Activated CD4-positive, alpha-beta T cell treated with anti-CD3 and anti-CD28 coated beads, Interleukin-2, Interleukin-6, amounts not matched to agents 100 ng/mL and 50 ng/mL, durations not matched to agents 16 hours and 8 hours (primary cell): ENCODE data around the gene AKAP6.

Experiments used
- DNase-seq: peaks from one replicate; pipeline ENCODE4 v3.0.0-alpha.2; 2020

AKAP6 gene

GRCh38 chr14:32722631-32723183 is 393.6 kb downstream of the AKAP6 start:
- DNase-seq, result no peak

- no peak for DNase-seq
Observed at GRCh38 chr14:32724867-32725471, 395.9 kb downstream of the AKAP6 start.

- no peak for DNase-seq
Observed at GRCh38 chr14:32726516-32726915, 397.4 kb downstream of the AKAP6 start.

- no peak for DNase-seq
Observed at GRCh38 chr14:32727832-32728231, 398.7 kb downstream of the AKAP6 start.

GRCh38 chr14:32728526-32728925 is 399.4 kb downstream of the AKAP6 start:
- DNase-seq, result no peak

- DNase-seq, result no peak
Observed at GRCh38 chr14:32728976-32729375, 399.9 kb downstream of the AKAP6 start.

- DNase-seq, result no peak
Observed at GRCh38 chr14:32731249-32731648, 402.2 kb downstream of the AKAP6 start.

GRCh38 chr14:32733015-32733414 is 403.9 kb downstream of the AKAP6 start:
- DNase-seq, result no peak

GRCh38 chr14:32734261-32734660 is 405.2 kb downstream of the AKAP6 start:
- no peak for DNase-seq

- DNase-seq, result no peak
Observed at GRCh38 chr14:32737621-32738020, 408.5 kb downstream of the AKAP6 start.

- no peak for DNase-seq
Observed at GRCh38 chr14:32738206-32738871, 409.2 kb downstream of the AKAP6 start.

- DNase-seq, result no peak
Observed at GRCh38 chr14:32744811-32745445, 415.8 kb downstream of the AKAP6 start.

- DNase-seq, result no peak
Observed at GRCh38 chr14:32754209-32754608, 425.1 kb downstream of the AKAP6 start.

- no peak for DNase-seq
Observed at GRCh38 chr14:32756173-32756572, 427.1 kb downstream of the AKAP6 start.

GRCh38 chr14:32756775-32757174 is 427.7 kb downstream of the AKAP6 start:
- DNase-seq, result no peak

- no peak for DNase-seq
Observed at GRCh38 chr14:32757568-32757967, 428.5 kb downstream of the AKAP6 start.

- no peak for DNase-seq
Observed at GRCh38 chr14:32761381-32761968, 432.4 kb downstream of the AKAP6 start.

- no peak for DNase-seq
Observed at GRCh38 chr14:32762886-32763285, 433.8 kb downstream of the AKAP6 start.

GRCh38 chr14:32763673-32764072 is 434.6 kb downstream of the AKAP6 start:
- no peak for DNase-seq

GRCh38 chr14:32764131-32764530 is 435.0 kb downstream of the AKAP6 start:
- DNase-seq, result no peak

- DNase-seq, result no peak
Observed at GRCh38 chr14:32770422-32770821, 441.3 kb downstream of the AKAP6 start.

GRCh38 chr14:32774214-32774613 is 445.1 kb downstream of the AKAP6 start:
- DNase-seq, result no peak

GRCh38 chr14:32779840-32780239 is 450.7 kb downstream of the AKAP6 start:
- no peak for DNase-seq

- DNase-seq, result no peak
Observed at GRCh38 chr14:32784405-32784804, 455.3 kb downstream of the AKAP6 start.
